Tracheal epithelial cell (primary cell): ENCODE results near the gene PARP6. TPM values are rescaled to one million over a fixed set of nuclear protein-coding genes. Genes with fewer than 3 reads are reported as not detected.

ENCODE experiments used
- total RNA-seq: library from RNA; depleted of rRNA; stranded (reverse); fragments of >200 nt; gene quantifications from 2 replicates; pipeline ENCODE4 v1.2.1, GENCODE V29; 2014

The PARP6 gene, protein sequence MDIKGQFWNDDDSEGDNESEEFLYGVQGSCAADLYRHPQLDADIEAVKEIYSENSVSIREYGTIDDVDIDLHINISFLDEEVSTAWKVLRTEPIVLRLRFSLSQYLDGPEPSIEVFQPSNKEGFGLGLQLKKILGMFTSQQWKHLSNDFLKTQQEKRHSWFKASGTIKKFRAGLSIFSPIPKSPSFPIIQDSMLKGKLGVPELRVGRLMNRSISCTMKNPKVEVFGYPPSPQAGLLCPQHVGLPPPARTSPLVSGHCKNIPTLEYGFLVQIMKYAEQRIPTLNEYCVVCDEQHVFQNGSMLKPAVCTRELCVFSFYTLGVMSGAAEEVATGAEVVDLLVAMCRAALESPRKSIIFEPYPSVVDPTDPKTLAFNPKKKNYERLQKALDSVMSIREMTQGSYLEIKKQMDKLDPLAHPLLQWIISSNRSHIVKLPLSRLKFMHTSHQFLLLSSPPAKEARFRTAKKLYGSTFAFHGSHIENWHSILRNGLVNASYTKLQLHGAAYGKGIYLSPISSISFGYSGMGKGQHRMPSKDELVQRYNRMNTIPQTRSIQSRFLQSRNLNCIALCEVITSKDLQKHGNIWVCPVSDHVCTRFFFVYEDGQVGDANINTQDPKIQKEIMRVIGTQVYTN
- total RNA-seq = 20.9 and 22.9 TPM in 2 replicates

DNA sequence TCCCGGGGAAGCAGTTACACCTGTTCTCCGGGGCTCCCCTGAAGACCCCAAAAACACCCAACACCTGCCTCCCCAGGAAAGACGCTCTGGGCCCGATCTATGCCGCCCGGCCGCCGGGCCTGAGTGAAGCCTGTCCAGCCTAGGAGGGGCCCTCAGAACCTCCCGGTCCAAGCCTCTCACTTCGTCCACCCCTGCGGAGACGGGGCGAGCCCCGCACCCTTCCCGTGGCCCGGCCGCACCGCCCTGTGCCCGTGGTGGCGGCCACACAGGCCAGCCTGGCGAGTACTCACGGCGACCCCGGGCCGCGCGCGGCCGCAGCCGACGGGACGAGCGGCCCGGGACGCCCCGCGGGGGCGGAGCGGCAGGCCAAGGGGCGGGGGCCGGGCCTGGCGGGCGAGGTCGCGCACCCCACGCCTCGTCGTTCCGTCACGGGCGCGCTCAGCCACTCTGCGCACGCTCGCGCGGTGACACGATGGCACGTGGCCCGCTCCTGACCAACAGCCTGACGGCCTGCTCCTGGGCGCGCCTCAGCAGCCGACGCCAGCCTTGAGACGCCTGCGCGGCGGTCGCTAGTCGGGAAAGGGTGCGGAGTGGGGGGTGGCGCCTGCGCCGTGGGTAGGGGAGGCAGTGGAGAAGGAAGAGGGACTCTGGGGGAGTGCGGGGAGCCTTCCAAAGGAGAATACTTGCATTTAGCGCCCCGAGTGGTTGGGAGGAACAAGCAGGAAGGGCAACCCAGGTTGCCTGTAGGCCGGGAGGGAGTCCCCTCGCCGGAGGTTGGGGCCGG is at the start of gene PARP6:
Gene PARP6, minus strand, starts transcription at position 342 of the 784 bp plus-strand sequence. CDS start 5,077 bp downstream, outside the sequence.

DNA sequence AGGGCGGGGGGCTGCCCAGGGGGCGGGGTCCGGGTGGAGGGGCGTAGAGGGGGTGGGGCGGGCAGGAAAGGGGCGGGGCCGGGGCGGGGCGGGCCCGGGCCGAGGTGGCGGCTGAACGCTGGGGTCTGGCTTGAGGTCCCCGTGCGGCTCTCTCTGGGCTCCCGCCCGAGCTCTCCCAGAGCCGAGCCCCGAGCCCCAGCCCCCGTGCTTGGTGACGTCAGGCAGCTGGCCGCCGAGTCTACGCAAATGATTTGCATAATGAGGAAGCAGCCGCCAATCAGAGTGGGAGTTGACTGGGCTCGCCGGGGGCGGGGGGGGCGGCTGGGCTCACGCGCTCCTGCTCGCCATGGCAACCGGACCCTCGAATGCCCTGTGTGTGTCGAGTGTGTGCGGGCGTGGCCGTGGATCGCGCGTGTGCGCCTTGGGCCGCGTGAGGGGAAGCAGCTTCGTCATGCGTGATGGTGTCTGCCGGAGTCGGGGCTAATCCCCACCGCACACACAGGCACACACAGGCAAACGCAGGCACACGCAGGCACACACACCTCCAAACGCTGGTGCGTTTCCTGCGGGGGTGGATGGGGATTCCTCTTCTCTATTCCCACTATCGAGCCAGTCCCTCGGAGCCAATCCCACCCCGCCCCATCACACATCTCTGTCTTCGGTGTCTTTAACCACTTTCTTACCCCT is 47.8 kb upstream of the PARP6 start, which contains the start of gene CELF6:
Gene CELF6, minus strand, starts transcription at position 173 of the 687 bp plus-strand sequence. CDS start 283 bp downstream, outside the sequence.

DNA sequence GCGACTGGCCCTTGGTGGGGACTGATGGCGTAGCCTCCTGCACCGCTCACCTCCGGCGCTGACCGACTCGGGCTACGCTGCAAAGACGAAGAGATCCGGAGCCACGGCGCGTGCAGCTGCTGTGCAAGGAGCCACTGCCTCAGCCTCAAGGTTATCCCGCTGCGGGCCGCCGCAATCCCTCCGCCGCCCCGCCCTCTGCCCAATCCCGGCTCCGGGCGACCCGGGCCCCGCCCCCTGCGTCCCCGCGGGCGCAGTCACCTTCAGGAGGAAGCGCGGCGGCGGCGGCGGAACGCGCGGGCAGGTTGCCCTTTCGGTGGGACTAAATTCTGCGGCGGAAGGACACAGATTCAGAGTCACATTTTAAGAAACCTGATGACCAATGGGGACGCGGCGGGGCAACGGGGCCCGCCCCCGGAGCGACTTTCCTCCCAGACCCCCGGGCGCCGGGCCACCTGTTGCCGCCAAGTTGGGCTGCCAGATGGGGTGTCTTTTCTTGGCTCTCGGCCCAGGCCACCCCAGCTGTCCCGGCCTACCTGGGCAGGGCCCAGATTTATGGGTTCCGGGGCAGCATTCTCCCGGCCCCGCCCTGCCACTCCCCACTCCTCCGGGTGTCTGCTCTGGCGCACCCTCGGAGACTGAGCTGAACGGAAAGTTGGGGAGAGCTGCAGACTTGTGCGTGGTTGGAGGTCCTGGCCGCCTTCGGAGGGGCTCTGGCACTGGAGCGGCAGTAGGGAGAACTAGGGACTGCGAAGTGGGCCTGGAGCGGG is 41.1 kb downstream of the PARP6 start, which contains the start of gene PKM:
Gene PKM, minus strand, starts transcription at position 125 of the 767 bp plus-strand sequence. CDS start 12,093 bp downstream, outside the sequence.

DNA sequence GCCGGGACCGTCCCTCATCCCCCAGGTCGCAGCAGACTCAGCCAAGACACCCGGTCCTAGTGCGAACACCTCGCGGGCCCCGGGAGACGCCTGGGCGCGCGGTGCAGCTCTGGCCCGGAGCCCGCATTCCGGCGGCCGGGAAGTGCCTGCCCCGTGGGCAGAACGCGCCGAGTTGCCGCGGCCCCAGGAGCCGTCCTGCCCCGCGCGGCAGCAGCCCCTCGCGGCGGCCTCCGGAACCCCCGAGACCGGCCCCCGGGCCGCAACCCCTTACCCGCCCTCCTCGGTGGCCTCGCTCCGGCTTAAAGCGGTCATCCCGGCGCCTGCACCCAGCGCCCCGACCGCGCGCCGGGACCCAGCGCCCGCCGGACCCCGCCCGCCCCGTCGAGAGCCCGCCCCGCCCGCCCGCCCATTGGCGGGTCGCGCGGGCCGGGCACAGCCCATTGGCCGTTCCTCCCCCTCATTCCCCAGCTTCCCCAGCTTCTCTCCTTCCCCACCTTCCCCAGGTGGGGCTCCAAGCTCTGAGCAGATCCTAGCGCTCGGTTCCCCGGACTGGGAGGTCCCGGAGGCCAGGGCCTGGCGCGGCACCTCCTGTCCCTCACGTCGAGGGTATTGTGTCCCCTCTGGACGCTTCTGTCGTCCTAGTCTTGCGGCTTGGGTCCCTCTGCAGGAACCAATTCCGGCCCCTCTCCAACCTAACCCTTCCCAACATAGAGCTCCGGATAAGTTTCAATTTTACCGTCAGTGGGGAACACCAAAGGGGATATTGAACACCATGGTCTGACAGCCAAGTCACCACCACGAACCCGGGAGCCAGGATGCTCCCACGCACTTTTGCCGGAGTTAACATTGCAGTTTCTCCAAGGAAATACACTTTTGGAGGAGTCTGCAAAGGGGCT is 74.6 kb downstream of the PARP6 start, which contains the start of gene GRAMD2A:
Gene GRAMD2A, minus strand, starts transcription at position 328 of the 896 bp plus-strand sequence.

Other genes starting within 250 kb of the PARP6 start
- gene MYO9A, start 154.4 kb downstream of the PARP6 start, total RNA-seq = 32.3 and 38.6 TPM in 2 replicates
- gene SENP8, start 154.2 kb downstream of the PARP6 start, total RNA-seq = 1.7 and 3.2 TPM in 2 replicates
- 1.9 and 9.0 TPM in 2 replicates for gene GRAMD2A, start 74.8 kb downstream of the PARP6 start, total RNA-seq
- 1,386 and 1,957 TPM in 2 replicates for gene PKM, start 41.4 kb downstream of the PARP6 start, total RNA-seq
- gene CELF6, start 47.6 kb upstream of the PARP6 start, total RNA-seq = 0.21 and 0.24 TPM in 2 replicates
- gene HEXA, start 103.5 kb upstream of the PARP6 start, total RNA-seq = 35.2 and 60.7 TPM in 2 replicates
- gene TMEM202, start 125.8 kb upstream of the PARP6 start, total RNA-seq = not detected in 2 replicates
- 28.2 and 28.3 TPM in 2 replicates for gene ARIH1, start 201.8 kb upstream of the PARP6 start, total RNA-seq